ENCODE data around the gene ZNF335. TPM values are rescaled to one million over a fixed set of nuclear protein-coding genes. Genes with fewer than 3 reads are reported as not detected.
A peak's percentile ranks its signal among the peaks of the same experiment; 100 is the strongest.

Gene ZNF335
- total RNA-seq, 1 donor, result 17.7 TPM

DNA sequence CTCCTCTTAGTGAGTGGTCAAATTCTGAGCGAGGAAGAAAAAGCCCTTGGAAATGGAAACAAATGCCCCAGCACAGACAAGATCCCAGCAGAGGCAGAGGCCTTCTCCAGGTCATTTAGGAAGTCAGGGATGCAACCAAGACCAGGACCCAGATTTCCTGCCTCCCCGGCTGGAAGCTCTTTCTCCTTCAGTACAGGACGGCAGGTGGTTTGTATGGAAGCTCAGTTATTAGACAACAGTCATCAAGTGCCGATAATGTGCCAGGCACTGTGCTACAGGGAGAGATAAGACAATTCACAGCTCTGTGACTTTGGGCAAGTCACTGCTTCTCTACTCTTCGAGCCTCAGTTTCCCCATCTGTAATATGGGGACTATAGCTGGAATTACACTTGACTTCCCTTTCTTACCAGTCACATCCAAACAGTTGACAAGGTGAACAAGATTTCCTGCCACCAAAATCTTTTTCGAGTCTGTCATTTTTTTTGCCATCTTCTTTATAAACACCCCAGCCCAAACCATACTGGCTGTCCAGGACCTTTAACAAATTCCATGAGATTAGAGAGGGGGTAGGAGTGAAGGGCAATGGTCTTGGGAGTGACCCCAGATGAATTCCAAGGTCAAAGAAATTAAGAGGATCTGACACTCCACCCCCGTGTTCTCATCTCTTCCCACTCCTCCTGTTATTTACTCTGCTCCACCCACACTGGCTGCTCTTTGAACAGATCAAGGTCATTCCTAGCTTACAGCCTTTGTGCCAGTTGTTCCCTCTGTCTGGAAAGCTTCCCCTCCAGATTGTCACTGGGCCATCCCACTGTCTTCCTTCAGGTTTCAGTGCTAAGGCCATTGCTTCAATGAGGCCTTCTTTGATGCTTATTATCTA is 42.8 kb upstream of the ZNF335 start:
- no peak overlapping the region for H3K4me3 ChIP-seq (ENCODE audit: low read depth, low read length)
- TF ChIP-seq, protein P1, sequence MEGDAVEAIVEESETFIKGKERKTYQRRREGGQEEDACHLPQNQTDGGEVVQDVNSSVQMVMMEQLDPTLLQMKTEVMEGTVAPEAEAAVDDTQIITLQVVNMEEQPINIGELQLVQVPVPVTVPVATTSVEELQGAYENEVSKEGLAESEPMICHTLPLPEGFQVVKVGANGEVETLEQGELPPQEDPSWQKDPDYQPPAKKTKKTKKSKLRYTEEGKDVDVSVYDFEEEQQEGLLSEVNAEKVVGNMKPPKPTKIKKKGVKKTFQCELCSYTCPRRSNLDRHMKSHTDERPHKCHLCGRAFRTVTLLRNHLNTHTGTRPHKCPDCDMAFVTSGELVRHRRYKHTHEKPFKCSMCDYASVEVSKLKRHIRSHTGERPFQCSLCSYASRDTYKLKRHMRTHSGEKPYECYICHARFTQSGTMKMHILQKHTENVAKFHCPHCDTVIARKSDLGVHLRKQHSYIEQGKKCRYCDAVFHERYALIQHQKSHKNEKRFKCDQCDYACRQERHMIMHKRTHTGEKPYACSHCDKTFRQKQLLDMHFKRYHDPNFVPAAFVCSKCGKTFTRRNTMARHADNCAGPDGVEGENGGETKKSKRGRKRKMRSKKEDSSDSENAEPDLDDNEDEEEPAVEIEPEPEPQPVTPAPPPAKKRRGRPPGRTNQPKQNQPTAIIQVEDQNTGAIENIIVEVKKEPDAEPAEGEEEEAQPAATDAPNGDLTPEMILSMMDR (IDR thresholded peaks at IDR 0.05; ENCODE audit: insufficient read depth, low read depth, low read length), result no peak
- no peak for DNase-seq (ENCODE audit: low read depth)

DNA sequence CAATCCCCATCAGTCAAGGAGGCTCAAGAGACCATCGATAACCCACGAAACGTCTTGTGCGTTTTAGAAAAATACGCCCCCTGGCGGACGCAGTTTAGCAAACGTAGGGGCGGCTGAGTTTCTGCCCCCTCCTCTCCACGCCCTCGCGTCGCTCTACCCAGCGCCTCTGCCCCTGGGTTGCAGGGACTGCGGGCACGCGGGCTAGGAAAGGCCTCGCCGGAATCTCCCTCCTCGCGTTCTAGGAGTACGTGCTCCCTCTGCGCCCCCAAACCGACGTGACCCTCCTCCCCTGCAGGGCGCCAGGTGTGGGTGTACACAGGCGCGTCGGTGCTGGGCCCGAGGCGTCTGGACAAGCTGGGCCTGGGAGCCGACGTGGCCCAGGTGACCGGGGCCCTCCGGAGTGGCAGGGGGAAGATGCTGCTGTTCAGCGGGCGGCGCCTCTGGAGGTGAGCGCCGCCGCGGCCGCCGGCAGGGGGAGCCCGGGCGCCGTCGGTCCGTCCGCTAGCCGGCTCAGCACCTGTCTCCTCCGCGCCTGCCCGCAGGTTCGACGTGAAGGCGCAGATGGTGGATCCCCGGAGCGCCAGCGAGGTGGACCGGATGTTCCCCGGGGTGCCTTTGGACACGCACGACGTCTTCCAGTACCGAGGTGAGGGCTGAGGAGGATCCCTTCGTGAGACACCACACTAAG is 42.0 kb upstream of the ZNF335 start:
- peak; percentile 30 for DNase-seq (ENCODE audit: low read depth)
- TF ChIP-seq, protein P1 (IDR thresholded peaks at IDR 0.05; ENCODE audit: insufficient read depth, low read depth, low read length), result peak; percentile 57
- H3K4me3 ChIP-seq (ENCODE audit: low read depth, low read length), result no peak overlapping the region

DNA sequence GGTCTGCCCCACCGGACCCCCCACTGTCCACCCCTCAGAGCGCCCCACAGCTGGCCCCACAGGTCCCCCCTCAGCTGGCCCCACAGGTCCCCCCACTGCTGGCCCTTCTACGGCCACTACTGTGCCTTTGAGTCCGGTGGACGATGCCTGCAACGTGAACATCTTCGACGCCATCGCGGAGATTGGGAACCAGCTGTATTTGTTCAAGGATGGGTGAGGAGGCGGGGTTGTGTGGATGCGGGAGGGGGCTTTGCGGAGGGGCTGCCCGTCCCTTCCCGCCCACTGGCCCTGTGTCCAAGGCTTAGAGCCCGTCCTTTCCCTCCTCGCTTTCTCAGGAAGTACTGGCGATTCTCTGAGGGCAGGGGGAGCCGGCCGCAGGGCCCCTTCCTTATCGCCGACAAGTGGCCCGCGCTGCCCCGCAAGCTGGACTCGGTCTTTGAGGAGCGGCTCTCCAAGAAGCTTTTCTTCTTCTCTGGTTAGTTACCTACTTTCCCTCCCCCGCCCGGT is 41.4 kb upstream of the ZNF335 start:
- DNase-seq (ENCODE audit: low read depth), result no peak
- no peak overlapping the region for H3K4me3 ChIP-seq (ENCODE audit: low read depth, low read length)
- TF ChIP-seq, protein P1 (IDR thresholded peaks at IDR 0.05; ENCODE audit: insufficient read depth, low read depth, low read length), result no peak

DNA sequence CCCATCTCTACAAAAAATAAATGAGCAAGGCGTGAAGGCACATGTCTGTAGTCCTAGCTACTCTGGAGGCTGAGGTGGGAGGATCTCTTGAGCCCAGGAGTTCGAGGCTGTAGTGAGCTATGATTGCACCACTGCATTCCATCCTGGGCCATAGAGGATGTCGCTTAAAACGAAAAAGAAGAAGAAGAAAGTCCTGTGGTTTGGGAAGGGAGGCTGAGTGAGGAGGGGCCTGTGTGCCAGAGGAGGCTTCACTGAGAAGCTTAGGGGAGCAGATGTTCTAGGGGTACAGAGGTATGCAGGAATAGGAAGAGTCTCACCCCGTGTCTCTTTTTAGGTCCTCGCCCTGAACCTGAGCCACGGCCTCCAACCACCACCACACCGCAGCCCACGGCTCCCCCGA is 40.9 kb upstream of the ZNF335 start:
- DNase-seq (ENCODE audit: low read depth), result no peak
- H3K4me3 ChIP-seq (ENCODE audit: low read depth, low read length), result no peak overlapping the region
- TF ChIP-seq, protein P1 (IDR thresholded peaks at IDR 0.05; ENCODE audit: insufficient read depth, low read depth, low read length), result no peak

DNA sequence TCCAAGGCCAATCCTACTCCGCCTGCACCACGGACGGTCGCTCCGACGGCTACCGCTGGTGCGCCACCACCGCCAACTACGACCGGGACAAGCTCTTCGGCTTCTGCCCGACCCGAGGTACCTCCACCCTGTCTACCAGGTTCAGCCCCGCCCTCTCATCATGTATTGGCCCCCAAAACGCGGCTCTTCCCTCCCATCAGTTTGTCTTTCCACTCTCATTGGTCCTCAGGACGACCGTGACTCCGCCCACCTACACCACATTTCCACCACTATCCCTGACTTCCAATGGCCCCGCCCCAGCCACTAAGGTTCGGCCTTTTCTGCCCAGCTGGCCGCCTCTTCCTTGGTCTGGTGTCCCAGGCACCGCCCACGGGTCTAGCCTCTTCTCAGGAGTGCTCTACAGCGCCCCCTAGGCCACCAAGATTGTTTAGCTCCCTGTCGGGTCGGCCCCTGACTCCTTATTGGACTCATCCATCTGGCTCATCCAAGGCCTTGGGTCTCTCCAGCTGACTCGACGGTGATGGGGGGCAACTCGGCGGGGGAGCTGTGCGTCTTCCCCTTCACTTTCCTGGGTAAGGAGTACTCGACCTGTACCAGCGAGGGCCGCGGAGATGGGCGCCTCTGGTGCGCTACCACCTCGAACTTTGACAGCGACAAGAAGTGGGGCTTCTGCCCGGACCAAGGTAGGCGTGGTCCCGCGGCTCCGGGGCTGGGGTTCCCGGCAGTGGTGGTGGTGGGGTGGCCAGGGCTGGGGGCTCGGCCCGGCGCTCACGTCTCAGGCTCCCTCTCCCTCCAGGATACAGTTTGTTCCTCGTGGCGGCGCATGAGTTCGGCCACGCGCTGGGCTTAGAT is 39.9 kb upstream of the ZNF335 start:
- DNase-seq (ENCODE audit: low read depth), result peak; percentile 22
- TF ChIP-seq, protein P1 (IDR thresholded peaks at IDR 0.05; ENCODE audit: insufficient read depth, low read depth, low read length), result peak; percentile 30
- H3K4me3 ChIP-seq (ENCODE audit: low read depth, low read length), result no peak overlapping the region

All from fibroblast of villous mesenchyme (primary cell).